DND-41 (cell line): ENCODE data around the gene GNAT1.

ENCODE experiments used
- ATAC-seq: fragments of 200-7000 bp; cut with Tn5 transposase; 3 replicates; pipeline ENCODE4 v1.9.1; 2021; ENCODE audit warnings: low read depth; ENCODE audit not compliant: insufficient read depth
- DNase-seq: peaks from one replicate; pipeline ENCODE4 v3.0.0-alpha.2; 2020
- H2AFZ ChIP-seq: 2 replicates; pipeline ENCODE4 v1.6.0; 2012; ENCODE audit warnings: low read depth, low read length
- H3K27ac ChIP-seq: 2 replicates; pipeline ENCODE4 v1.5.1; 2012; ENCODE audit warnings: low read length, inconsistent platforms
- H3K27me3 ChIP-seq: fragments of 200-600 bp; sonication (generic); 2 replicates; pipeline ENCODE4 v1.6.0; 2012; ENCODE audit warnings: low read length, mild to moderate bottlenecking, inconsistent platforms; ENCODE audit not compliant: insufficient read depth, poor library complexity
- H3K36me3 ChIP-seq: 2 replicates; pipeline ENCODE4 v1.5.1; 2012; ENCODE audit warnings: low read length, inconsistent platforms; ENCODE audit not compliant: insufficient read depth
- H3K4me1 ChIP-seq: 2 replicates; pipeline ENCODE4 v1.5.1; 2012; ENCODE audit warnings: mild to moderate bottlenecking, low read length; ENCODE audit not compliant: insufficient read depth
- H3K4me2 ChIP-seq: 2 replicates; pipeline ENCODE4 v1.6.0; 2012; ENCODE audit warnings: mild to moderate bottlenecking, moderate library complexity, low read length, inconsistent platforms; ENCODE audit not compliant: insufficient read depth
- H3K4me3 ChIP-seq, 2 experiments: fragments of 200-600 bp in 1 of 2; shearing (Covaris generic) in 1 of 2; 2 replicates each; pipeline ENCODE4 v1.5.1; 2012 to 2016; ENCODE audit warnings: inconsistent platforms in 2 of 2, low read length in 2 of 2, mild to moderate bottlenecking in 2 of 2, low read depth in 1 of 2, moderate library complexity in 1 of 2
- H3K79me2 ChIP-seq: 2 replicates; pipeline ENCODE4 v1.6.0; 2012; ENCODE audit warnings: low read length, inconsistent platforms; ENCODE audit not compliant: insufficient read depth
- H3K9ac ChIP-seq: 2 replicates; pipeline ENCODE4 v1.6.0; 2012; ENCODE audit warnings: low read depth, mild to moderate bottlenecking, inconsistent platforms, low read length, moderate library complexity
- H3K9me3 ChIP-seq: 2 replicates; pipeline ENCODE4 v1.5.1; 2012; ENCODE audit warnings: low read length, moderate library complexity, mild to moderate bottlenecking, inconsistent platforms; ENCODE audit not compliant: insufficient read depth, severe bottlenecking
- H4K20me1 ChIP-seq: 2 replicates; pipeline ENCODE4 v1.6.0; 2012; ENCODE audit warnings: low read length; ENCODE audit not compliant: insufficient read depth
- CTCF ChIP-seq: IDR thresholded peaks from 2 replicates; pipeline ENCODE4 v1.5.1; 2012; ENCODE audit warnings: borderline replicate concordance, low read length, moderate library complexity, mild to moderate bottlenecking; ENCODE audit not compliant: poor library complexity, severe bottlenecking; ENCODE audit errors: extremely low read depth
- EZH2 ChIP-seq: IDR thresholded peaks from 3 replicates; pipeline ENCODE4 v1.6.1; 2012; ENCODE audit warnings: borderline replicate concordance, low read depth, mild to moderate bottlenecking, moderate library complexity, low read length, inconsistent platforms; ENCODE audit not compliant: severe bottlenecking

GNAT1 gene

GRCh38 chr3:50170689-50171088 lies 20.7 kb upstream of the GNAT1 start:
- Histone ChIP-seq H3K36me3 (no peaks in the 10 kb centered on the region), H3K4me1 (no peaks in the 10 kb centered on the region), H3K27ac (no peak overlapping the region), H2AFZ (no peak overlapping the region), H3K4me2 (no peak overlapping the region), H3K27me3 (no peaks in the 10 kb centered on the region), H3K4me3 (no peak overlapping the region), H3K9me3 (no peaks in the 10 kb centered on the region), H4K20me1 (no peaks in the 10 kb centered on the region), H3K9ac (no peak overlapping the region), H3K79me2 (no peaks in the 10 kb centered on the region)
- no peak for DNase-seq
- TF ChIP-seq CTCF, result no peak
- TF ChIP-seq EZH2, result no peak
- ATAC-seq, result no peak

- no peaks in the 10 kb centered on the region for H3K79me2 ChIP-seq
- H4K20me1 ChIP-seq, result no peaks in the 10 kb centered on the region
- no peaks in the 10 kb centered on the region for H3K36me3 ChIP-seq
- DNase-seq (no peak), ATAC-seq (no peak)
- TF ChIP-seq EZH2, result no peak
- H3K27me3 ChIP-seq, result no peaks in the 10 kb centered on the region
- H3K9ac ChIP-seq, result no peak overlapping the region
- H3K4me3 ChIP-seq, result no peak overlapping the region
- no peak overlapping the region for H3K27ac ChIP-seq
- no peak overlapping the region for H2AFZ ChIP-seq
- no peak overlapping the region for H3K4me2 ChIP-seq
- H3K9me3 ChIP-seq, result no peaks in the 10 kb centered on the region
- H3K4me1 ChIP-seq, result no peaks in the 10 kb centered on the region
Observed at GRCh38 chr3:50171540-50172301, 19.7 kb upstream of the GNAT1 start.

GRCh38 chr3:50172626-50173220 lies 18.7 kb upstream of the GNAT1 start:
- no peaks in the 10 kb centered on the region for H3K36me3 ChIP-seq
- H3K9me3 ChIP-seq, result no peaks in the 10 kb centered on the region
- no peaks in the 10 kb centered on the region for H4K20me1 ChIP-seq
- H3K27ac ChIP-seq, result no peak overlapping the region
- DNase-seq, result no peak
- H3K4me3 ChIP-seq, result no peak overlapping the region
- H3K27me3 ChIP-seq, result no peaks in the 10 kb centered on the region
- no peak for ATAC-seq
- H2AFZ ChIP-seq, result no peak overlapping the region
- no peaks in the 10 kb centered on the region for H3K79me2 ChIP-seq
- H3K4me2 ChIP-seq, result no peak overlapping the region
- no peak for TF ChIP-seq EZH2
- no peak for TF ChIP-seq CTCF
- no peak overlapping the region for H3K9ac ChIP-seq
- no peaks in the 10 kb centered on the region for H3K4me1 ChIP-seq
